GM21447 (cell line): ENCODE measurements around the gene SEMA3A.

Source experiments
- ATAC-seq: cut with Tn5 transposase; IDR thresholded peaks from one replicate; pipeline ENCODE4 v1.9.1; 2021; ENCODE audit not compliant: unreplicated experiment

SEMA3A gene

GRCh38 chr7:84196084-84196503, 1.5 kb upstream of the SEMA3A start:
- no peak for ATAC-seq

GRCh38 chr7:84195295-84196060, 889 bp upstream of the SEMA3A start:
- ATAC-seq = no peak

- ATAC-seq = no peak
These were observed 842 bp downstream of the SEMA3A start for GRCh38 chr7:84193747-84194146.

DNA sequence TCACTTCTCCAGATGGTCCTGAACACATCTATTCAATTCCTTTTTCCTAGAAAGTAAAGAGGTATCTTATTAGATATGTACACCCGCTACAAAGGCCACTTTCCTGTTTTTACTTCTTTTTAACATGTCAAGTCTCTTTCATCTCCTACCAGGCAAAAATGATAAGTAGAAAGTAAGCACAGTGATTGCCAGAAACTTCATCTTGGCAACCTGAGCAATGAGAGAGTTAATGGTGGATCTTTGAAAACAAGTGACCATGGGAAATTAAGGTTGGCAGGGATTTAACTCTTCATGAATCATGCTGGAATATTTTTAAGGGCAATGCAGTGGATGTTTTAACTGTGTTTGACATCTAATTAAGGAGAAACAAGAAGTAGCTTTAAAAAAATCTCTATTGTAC, 2.7 kb downstream of the SEMA3A start:
- ATAC-seq = no peak

DNA sequence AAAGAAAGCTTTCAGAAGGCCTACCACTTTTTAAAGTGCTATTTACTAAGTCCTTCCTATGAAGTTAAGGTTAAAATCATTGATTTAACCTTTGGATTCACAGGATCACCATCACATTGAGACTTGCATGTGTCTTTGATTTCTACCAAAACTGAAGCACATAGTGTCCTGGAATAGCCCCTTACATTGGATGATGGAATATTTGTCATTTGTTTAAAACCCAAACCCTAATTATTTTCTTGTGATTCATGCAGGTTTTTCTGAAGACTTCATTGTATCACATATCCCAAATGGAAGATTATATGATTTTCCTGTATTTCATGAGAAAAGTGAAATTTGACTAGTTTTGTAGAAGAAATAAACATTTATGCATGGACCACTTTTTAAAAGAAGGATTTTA, 3.3 kb downstream of the SEMA3A start:
- ATAC-seq = no peak

DNA sequence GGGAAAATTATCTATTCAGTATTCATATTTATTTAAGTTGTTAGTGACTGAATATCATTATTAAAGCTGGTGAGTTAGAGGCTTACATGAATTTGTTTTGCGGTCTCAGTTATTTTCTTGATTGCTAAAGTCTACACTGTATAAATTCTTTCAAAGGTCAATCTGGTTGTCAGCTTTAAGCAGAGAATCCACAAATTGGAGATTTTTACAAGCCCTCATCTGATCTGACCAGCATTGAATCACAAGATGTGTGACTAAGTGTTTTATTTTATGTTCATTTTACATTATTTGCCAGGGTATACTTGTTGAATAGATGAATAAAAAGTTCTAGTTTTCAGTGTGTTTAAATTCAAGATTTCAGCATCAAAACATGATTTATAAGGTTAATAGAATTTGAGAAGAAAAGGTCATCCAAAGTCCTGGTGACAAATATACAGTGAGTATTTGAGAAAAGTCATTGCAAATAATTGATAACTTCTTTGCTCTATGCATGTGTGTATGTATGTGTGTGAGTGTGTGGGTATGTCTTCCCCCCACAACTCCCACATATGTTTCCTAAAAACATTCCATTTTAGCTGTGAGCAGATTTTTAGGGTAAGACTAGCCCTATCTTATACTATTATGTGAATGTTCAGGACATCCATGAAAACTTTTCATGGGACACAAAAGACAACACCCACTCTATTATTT, 4.4 kb downstream of the SEMA3A start:
- ATAC-seq = no peak

DNA sequence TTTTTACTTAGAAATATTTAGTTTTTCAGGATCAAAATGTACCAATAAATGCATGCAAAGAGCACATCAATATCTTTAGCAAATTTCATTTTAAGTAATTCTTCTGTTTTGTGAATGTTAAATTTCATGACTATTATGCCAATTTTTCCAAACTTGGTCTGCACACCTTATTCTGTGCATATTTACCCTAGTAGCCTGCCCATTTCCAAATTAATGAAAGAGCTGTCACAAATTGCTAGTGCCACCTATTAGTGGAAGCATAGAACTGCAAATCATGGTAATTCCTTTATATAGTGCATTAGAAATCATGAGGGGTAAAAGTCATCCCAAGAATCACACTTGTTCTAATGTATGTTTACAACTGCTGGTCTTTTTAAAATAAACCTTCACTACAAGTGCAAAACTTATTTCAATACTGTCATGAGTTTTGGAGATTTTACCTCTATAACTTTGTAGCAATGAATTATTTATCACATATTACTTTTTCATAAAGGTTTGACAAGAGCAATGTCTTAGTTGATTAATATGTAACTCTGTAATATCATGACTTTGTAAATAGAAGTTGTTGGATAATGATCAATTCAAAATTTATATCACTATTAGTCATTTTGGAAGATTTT, 5.7 kb downstream of the SEMA3A start:
- no peak for ATAC-seq

DNA sequence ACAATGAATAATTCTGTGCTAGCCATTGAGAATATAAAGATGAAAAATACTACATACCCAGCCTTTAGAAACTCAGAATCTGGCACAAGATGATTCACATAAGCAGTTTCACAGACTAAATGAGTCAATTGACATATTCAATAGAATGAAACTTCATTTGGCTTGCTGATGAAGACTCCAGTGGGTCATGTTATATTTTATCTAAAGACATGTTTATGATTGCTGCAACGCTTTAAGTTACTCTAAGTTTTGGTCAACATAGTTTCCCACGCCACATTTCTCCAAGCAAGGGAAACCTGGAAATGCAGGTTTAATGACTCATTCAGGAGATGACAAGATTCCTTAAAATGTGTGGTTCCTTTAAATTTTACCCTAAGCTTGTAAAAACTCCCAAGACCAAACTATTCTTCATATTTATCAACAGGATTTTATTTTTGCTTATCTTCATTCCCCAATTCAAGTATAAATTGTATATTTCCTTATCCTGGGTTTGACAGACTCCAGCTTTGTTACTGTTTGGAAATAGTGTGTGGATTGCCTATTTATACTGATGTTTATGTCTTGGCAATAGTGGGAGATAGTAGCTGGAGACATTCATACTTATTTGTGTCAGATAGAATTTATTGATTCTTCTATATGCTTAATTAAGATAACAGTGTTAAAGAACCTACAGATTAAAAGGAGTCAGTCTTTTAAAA, 6.6 kb downstream of the SEMA3A start:
- no peak for ATAC-seq

DNA sequence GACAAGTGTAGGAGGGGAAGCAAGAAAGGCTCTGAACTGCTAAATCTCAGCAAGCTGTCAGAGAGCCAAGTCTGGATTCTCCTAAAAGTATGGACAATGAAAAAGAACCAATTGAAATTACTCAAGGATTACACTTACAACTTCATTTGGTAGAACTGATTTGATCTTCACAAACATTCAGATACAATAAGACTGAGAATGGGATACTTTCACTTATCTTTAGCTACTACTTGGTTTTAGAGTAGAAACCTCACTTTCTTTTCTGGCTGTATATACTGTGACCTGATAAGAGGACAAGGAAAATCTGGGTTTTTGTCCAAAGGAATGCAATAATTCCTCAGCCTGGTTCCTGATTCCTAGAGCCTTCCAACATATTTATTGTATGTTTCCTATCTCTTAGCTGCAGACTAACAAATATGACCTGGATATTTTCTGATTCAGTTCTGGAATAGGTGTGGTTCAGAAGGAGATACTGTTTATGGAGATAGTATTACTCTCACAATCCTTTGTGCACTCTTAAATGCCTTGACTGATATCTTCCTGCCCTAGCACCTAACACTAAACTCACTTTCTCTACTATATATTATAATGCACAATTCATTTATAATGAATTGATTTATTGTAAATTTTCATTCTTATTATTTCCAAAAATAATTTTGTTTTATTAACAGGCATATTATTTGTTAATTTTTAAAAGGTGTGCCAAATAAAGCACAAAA, 7.3 kb downstream of the SEMA3A start:
- ATAC-seq = no peak

- ATAC-seq = no peak
These were observed 10.8 kb downstream of the SEMA3A start for GRCh38 chr7:84183741-84184140.

DNA sequence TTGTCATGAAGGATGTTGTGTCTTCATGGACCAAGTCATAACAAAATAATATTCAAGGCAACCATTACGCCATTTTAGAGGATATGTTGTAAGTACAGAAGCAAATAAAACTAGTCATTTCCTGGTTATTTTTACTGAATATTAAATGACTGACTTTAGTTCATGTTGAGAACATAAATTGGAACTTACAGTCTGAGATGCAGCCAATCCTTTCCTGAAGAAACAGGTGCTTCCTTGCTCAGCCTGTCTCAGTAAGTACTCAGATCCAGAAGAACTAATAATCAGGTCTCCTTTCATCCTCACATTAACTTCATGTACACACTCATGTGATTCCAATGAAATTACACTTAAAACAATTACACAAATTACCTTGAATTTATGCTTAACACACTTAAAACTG, 12.3 kb downstream of the SEMA3A start:
- no peak for ATAC-seq

DNA sequence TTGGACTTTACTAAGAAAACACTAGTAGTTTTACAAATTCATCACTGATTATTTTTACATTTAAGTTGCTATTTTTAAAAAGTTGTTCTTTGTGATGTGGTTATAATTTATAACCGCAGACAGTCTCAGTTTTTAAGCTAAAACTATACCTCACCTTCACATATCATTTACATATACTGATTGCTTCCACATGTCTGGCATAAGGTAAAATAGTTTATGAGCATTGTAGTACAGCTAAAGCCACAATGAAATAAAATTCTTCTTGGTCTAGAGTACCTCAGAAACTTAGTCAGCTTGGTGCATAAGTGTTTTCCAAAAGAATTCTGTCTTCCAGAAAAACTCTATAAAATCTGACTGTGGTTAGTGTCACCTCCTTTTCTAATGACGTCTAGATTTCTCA, 13.0 kb downstream of the SEMA3A start:
- no peak for ATAC-seq

GRCh38 chr7:84177758-84178412, 16.7 kb downstream of the SEMA3A start:
- no peak for ATAC-seq

DNA sequence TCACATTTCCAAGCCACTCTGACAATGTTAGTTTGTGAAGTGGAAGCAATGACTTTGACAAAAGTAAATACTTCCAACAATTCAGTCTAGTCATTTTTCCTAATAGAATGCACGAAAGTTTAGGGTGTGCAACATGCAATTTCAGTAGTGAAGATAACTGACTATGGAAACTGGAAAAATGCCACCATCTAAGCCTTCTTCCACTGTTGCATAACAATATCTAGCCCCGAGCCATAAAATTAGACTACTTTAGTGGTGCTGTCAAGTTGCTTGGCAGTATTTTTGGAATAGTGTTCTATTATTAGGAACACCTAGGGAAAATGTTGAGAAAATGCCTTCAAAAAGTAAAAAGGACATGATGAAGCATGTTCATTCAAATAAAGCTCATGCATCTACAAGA, 17.9 kb downstream of the SEMA3A start:
- ATAC-seq = no peak

GRCh38 chr7:84175461-84175860, 19.1 kb downstream of the SEMA3A start:
- no peak for ATAC-seq

GRCh38 chr7:84170646-84171045, 23.9 kb downstream of the SEMA3A start:
- ATAC-seq = no peak

GRCh38 chr7:84162584-84162983, 32.0 kb downstream of the SEMA3A start:
- no peak for ATAC-seq

- no peak for ATAC-seq
These were observed 32.5 kb downstream of the SEMA3A start for GRCh38 chr7:84162125-84162524.

DNA sequence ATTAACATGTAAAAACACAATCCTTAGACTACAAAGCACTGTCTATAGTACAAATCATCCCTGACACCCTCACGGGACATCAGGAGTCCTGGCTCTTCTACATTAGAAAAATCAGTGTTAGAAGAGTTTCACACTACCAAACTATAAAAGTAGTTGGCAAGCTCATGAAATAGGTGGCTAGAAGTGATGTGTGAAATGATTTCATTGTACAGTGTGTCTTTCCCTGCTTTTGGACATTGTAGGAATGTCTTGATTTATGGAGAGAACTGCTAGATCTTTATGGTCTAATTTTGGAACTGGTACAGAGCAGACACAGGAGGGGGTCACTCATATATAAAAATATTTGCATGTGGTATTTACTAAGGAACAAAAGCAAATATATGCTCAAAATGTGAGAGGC, 33.2 kb downstream of the SEMA3A start:
- ATAC-seq = no peak

DNA sequence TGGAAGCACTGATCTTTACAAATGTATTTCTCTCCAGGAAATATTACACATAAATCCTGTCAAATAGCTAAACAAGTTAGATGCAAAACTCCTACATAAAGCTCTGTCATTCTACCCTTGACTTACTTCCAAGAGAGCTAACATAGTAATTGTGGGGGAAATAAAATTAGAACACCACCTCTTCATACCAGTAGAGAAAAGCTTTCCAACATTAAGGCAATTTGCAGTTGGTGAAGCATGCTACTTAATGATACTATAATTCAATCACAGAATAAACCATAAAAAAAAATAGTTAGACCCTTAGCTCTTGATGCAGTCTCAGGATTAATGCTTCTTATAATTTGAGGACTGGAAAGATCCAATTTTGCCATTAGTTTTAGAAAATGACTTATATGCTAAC, 35.2 kb downstream of the SEMA3A start:
- ATAC-seq = no peak
